CD4-positive, alpha-beta T cell treated with Interleukin-6 at 100 ng/mL for 8 hours (primary cell): ENCODE results near the gene RSAD1.

Experiments used
- DNase-seq: peaks from one replicate; pipeline ENCODE4 v3.0.0-alpha.2; 2020; ENCODE audit warnings: mixed read lengths, low spot score

RSAD1 gene

DNA sequence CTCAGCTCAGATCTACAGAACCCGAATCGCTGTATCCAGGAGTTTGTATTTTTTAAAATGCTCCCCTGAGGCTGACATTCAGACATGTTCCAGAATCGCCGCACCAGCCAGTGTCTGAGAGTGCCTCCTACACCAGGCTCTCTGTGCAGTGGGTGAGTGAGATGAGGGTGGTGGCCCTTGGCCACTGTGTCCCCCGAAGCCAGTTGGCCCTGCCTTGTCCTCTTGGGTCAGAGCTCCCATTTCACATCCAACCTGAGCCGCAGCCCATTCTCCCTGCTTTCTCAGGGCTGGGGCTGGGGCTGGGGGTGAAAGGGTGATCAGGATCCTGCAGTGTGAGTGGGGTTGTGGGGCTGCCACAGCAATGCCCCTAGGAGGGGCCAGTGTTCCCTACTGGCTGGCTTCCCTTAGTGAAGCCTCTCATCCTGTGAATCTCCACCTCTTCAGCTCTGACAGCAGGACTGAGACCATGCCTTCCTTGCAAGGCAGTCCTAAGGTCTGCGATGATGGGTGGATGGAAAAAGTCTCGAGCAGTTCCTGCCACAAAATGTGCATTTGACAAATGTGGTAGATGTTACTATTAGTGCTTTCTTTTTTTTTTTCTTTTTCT, 16.7 kb downstream of the RSAD1 start:
- no peak for DNase-seq

DNA sequence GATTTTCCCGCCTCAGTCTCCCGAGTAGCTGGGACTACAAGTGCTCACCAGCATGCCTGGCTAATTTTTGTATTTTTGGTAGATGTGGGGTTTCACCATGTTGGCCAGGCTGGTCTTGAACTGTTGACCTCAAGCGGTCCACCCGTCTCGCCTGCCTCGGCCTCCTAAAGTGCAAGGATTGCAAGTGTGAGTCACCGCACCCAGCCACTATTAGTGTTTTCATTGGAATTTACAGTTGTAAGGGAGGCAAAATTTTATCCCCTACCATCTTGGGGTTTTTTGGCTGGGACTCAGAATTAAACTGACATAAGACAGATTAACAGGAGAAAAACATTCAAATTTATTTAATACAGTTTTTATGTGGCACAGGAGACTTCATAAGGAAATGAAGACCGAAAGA, 17.3 kb downstream of the RSAD1 start:
- DNase-seq, result no peak

DNA sequence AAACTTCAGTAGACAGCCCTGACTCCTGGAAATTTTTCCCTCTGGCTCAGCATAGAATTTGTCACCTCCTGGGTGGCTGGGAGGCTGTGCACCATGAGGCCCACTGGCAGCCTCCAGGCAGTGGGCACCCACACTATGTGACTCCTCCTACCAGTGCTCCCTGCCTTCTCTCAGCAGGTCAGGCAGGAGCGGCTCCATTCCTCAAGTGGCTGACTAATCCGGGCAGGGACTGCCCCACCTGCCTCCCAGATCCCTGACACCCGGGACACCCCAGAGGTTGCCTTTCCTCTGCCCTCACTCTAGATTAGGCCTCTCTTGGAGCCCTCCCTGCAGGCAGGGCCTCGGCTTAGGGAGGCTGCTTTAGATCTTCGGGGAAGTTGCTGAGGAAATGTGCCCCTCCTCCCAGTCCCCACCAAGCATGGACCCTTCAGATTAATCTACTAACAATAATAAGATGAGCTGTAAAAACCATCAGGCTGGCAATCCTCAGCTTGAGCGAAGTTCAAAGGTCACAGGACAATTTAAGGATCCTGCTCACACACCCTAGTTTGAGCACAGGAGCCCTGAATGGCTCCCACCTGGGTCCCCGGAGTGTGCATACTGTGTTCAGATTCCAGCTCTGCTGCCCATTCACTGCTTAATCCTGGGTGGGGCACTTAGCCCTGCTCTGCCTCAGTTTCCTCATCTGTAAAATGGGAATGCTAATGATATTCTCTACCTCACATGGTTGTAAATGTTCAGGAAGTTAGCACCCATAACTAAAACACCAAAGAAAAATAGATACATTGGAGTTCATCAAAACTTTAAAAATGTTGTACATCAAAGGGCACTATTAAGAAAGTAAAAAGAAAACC, 19.6 kb downstream of the RSAD1 start:
- DNase-seq, result no peak

DNA sequence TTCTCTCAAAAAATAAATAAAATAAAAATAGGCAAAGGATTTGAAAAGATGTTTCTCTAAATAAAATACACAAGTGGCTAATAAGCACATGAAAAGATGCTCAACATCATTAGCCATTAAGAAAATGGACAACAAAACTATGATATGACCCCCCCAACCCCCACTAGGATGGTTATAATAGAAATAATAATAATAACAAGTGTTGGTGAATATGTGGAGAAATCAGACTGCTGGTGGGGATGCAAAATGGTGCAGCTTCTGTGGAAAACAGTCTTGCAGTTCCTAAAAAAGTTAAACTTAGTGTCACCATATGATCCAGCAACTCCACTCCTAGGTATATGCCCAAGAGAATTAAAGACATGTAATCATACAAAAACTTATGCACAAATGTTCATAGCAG, 20.6 kb downstream of the RSAD1 start:
- DNase-seq, result no peak

DNA sequence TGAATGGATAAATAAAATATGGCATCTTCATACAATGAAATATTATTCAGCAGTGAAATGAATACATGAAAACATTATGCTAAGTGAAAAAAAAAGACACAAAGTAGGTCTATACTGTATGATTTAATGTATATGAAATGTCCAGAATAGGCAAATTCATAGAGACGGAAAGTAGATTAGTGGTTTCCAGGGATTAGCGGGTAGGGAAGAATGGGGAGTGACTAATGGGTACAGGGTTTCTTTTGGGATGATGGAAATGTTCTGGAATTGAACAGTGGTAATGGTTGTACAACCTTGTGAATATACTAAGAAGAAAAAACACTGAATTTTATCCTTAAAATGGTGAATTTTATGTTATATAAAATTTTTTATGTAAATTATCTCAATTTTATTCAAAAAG, 21.1 kb downstream of the RSAD1 start:
- no peak for DNase-seq

DNA sequence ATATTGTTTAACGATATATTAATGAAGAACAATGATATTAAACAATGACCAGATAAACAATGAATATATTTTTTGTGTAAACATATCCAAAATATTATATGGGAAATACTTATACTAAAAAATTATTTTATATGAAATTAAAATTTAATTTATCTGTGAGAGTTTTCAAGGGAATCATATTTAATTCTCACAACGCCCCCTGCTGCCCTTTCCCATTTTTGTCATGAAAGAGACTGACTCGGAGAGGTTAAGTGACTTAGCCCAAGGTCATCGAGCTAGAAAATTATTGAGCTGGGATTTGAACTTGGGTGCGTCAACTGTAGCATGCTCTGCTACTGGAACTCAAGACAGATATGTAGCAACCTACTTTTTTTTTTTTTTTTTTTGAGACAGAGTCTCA, 22.4 kb downstream of the RSAD1 start:
- DNase-seq, result no peak

DNA sequence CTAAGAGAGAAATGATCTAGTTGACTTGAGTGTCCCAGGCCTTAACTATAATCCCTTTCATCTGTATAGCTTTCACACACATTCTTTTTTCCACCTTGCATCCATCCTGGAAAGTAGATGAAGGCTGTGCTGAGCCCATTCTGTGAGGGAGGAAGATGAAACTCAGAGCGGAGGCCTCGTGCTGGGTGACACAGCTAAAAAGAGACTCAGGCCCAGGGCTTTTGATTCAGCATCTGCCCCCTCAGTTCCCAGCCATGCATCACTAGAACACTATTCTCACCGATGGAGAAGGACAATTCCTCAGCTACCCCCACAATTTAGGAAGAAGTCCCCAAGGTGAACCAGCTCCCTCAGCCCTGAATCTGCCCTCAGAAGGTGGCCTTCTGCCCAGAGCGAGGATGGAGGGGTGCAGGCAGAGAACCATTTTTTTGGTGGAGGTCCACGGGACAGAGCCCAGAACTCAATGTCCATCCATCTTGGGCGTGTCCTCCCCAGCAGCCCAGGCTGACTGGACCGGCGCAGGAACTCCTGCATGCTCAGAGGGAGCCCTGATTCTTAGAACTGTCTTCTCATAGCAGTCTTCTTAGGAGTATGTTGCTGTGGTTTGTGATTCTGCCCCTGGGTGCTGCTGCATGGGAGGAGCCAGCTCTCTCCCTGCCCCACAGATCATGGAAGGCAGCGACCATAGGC, 23.8 kb downstream of the RSAD1 start:
- DNase-seq, result no peak

DNA sequence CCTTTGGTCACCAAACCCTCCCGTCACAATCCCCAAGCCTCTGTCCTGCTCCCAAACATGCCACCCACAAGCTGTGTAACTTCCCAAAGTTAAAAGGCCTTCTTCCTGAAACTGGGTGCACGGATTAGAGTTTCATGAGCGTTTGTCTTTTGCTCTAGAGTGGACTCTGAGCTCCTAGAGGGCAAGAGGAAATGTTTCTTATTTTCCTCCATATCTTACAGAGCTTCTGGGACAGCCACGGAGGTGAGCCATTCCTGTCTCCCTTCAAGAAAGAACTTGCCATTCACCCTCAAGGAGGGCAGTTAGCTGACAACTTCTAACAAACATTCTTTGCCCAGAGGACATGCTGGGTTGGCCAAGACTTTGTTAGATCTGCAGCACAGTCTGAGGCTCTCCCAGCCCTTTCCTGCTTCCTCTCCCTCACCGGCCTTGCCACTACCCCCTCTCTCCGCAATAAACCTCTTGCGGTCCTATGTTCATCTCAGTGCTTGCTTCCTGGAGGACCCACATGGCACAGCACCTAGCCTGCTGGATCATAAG, 27.0 kb downstream of the RSAD1 start:
- no peak for DNase-seq

DNA sequence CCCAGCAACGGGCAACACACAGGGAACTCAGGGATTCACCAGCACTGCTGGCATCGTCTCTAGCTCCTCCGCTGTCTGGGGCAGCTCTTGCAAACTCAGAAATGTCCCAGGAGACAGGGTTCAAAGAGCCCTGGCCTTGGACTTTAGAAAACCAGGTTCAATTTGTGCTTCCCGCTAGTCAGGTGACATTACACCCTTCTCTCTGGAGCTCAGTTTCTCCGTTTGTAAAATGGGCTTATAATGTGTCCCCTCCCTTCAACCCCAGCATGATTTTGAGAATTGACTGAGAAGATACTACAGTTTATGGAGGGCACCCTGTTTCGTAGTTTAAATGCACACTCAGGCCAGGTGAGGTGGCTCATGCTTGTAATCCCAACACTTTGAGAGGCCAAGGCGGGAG, 27.6 kb downstream of the RSAD1 start:
- no peak for DNase-seq

DNA sequence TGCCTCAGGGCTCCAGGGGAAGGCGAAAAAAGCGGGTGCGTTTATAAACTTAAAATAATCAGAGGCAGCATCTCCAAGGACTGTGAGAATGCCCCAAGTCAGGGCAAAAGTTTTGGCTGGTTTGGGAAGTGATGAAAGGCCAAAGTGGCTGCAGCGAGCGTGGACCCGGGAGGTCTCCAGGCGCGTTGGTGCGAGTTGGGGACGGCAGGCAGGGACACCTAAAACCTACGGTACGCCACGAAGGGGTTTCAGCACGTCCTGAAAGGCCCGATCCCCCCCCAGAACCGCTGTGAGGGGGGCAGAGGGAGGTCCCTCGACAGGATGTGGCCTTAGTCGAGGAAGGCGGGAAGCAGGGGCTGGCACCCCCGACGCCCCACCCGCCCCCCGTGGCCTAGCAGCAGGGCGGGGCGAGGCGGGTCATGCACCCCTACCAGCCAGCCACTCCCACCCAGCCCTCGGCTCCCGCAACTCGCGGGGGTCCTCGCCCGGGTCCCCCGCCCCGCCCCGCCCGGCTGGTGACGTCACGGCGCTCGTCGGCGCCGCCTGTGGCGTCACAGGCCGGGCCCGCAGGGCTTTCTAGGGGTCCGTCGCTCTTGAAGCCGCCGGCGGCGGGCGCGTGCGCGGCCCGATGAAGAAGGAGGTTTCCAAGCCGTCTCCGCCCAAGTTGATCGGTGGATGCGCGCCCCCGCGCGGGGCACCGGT, 29.4 kb downstream of the RSAD1 start, which contains the start of gene MYCBPAP:
TSS of gene MYCBPAP (plus strand) at position 569 of the 702 bp plus-strand sequence. CDS start 236 bp downstream, outside the sequence.
- peak; percentile 64 for DNase-seq

DNA sequence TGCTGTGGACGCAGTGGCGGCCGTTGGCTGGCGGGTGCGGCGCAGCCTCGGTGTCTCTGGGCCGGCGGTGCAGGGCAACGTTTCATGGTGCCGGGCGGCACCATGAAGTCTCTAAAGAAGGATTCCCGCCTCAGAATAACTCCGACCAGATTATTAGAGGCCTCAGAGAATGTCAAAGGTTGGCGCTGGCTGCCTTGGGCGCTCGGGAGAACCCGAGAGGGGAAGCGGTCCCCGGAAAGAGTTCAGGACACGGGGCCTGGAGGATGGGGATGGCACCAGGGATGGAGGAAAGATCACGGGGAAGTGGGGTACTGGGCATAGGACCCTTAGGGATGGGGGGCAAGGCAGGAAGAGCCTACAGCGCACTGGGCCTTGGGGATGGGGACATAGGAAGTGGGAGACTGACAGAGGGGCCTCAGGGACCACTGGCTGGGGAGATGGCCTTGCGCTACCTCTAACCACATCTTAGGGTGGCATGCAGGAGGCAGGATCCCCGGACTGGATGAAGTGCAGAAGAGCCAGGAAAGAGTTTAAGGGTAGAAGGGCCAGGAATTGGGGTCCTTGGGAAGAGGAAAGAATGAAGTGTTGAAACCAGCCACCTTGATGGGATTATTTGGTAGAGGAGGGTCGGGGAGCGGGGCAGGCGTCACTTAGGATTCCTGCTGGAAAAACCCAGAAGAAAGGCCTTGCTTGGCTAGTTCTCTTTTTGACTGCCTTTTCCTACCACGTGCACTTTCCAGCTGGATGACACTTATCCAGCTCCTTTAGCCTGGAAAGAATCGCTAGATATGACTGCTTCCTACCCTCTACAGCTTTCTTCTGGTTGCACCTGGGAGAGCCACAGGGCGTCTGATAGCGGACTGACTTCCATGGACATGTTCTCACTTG, 30.2 kb downstream of the RSAD1 start:
- DNase-seq, result no peak

DNA sequence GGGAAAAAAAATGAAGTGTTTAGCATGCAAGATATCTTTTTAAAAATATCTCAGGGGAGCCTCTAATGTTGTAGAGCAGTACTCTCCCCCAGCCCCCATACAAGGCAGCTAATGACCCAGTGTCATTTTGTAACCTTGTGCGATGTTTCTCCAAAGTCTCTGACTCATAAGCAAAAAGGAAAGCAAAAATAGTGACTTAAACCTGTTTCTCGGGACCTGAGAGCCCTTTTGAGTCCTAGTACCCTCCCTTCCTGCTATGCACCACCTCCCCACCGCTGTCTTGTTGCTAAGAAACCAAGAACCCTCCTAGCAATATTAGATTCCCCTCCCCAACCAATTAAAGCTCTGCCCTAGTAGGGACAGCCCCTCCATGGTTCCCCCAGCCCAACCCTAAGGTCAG, 32.4 kb downstream of the RSAD1 start:
- peak; percentile 46 for DNase-seq

DNA sequence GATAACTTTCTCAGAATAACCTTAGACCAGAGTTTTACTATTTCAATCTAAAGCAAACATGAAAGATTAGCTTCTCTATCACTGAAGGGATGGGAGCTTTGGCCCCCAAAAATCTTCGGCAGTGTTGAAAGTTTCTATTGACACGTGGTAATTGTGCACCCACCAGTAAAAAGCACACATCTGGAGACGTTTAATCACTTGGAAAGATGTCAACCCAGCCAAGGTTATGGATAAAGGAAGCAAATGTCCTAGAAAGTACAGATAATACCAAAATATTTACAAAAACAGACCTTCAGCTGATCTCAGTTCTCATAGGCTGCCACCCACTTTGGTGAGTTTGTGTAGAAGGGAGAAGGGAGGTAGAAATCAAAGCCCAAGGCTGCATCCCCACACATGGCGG, 34.8 kb downstream of the RSAD1 start:
- DNase-seq, result no peak

DNA sequence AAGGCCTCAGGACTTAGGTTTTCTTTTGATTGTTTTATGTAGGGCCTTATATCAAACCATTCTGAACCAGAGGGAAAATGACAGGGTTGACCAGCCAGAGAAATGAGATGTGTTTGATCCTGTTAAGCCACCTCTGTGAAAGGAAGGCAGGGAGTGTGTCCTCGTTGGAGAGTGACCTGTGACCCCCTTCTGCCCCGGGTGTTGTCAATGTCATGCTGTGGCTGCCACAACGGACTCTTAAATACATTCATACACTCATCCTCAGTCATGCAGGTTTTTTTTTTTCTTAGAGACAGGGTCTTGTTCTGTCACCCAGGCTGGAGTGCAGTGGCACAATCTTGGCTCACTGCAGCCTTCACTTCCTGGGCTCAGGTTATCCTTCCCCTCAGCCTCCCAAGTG, 35.7 kb downstream of the RSAD1 start:
- DNase-seq, result no peak

DNA sequence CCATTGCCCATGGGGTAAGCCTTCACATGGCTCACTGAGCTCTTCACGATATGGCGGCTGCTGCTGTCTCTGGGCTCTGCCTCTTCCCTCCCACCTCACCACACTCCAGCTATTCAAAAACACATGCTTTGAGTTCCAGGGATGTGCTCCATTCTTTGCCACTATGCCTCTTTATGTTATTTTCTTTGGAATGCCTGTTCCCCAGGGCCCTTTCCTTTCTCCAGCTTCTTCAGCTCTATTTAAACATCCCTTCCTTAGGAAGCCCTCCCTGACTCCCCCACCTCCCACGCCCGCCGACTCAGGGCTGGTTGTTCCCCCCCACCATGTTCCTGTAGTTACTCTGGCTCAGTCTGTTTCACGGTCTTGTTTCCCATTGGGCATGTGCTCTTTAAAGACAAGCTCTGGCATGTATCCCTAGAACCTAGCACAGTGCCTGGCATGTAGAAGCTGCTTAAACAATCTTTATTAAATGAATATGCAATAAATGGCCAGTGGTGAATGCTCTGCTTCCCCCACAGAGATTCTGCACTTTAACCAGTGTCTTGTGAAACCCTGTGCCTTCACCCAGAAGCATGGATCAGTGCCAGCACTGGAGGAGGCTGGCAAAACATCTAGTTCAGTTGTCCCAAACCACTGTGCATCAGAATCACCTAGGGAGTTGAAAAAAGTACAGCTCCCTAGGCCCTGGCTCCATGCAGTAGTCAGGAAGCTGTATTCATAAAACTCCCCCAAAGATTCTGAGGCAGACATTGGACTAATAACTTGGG, 36.5 kb downstream of the RSAD1 start:
- DNase-seq, result no peak

DNA sequence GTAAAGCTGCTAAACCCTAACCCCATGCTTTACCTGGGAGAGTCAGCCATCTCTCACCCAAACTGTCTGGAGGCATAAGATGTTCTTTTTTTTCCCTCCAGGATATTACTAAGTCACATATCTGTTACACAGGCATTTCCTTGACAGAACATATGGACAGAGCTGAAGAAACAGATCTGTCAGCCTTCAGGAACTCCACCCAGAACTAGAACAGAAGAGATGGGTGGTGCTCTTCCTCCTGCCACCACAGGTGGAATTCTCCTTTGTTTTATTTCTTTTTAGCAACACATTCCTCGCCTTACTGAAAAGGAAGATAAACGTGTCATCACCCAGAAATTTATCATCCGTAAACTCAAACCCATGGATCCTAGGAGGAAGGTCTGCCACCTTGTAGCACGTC, 38.4 kb downstream of the RSAD1 start:
- no peak for DNase-seq

DNA sequence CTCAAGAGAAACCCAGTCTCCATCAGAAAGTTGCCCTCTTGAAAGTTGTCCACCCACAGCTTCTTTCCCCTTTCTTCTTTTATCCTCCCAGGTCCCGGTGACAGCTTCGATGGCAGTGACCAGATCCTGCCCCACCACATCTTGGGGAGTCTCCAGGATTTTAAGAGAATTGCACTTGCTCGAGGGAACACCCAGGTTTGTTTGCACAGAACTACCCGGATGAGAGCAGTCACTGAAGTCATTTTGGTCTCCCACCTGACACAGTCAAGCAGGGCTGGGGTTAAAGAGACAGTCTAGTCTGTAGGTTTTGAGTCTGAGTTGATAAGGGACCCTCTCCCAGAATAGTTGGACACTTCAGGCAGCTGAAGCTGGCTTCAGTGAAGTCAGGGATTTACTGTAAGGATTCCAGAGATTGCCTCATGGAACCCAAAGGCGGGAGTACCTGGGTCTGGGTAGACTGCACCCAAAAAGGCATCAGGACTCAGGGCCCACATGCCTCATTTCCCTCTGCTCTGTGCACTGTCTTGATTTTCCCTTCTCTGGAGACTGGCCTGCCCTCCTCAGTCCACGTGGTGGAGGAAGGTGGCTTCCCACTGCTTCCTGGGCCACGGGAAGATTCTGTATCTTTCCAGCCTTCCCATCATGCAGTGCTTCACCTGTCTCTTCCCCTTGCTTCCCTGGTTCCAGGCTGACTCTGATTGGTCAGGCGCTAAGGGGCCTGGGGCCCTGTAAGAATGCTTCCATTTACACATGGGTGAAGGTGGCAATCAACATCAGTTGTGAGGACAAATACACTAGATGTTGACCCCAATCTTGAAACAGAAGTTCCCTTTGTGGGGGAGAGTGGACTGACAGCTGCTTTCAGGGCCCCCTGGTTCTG, 39.1 kb downstream of the RSAD1 start:
- DNase-seq, result no peak

DNA sequence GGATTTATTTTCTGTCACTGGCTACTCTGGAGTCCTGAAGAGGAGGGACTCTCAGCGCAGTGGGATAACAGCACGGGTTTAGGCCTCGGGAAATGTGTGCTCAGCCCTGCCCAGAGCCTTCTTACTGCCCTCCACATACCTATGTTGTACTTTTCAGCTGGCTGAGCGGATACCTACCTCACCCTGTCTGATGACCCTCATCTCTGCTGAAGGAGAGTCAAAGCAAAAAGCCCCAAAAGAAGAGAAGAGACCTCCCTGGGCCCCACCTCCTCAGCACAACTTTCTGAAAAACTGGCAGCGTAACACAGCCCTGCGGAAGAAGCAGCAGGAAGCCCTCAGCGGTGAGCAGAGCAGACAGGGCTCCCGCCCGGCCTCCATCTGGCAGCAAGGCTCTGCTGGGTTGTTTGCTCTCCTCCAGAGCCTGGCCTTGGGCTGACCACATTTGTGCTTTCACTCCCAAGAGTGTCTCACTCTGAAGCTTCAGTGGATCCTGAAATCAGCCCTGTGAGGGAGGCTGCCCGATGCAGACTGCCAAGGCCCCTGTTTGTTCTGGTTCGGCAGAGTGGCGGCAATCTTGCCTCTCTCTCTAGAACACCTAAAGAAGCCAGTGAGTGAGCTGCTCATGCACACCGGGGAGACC, 39.8 kb downstream of the RSAD1 start:
- no peak for DNase-seq
